NCI-H345 treated with DMSO at 0.1 percent for 48 hours (cell line): Measurements from ENCODE around the gene CD2.
"Not testable (repeated sequence)": the region's sequence is repeated elsewhere in the genome, so short reads cannot be mapped to it uniquely, and the experiment has no call there.

Experiments
- DNase-seq: peaks from one replicate; lab custom pipeline; 2025; ENCODE audit not compliant: unreplicated experiment; lab: John Stamatoyannopoulos, UW

Gene CD2

GRCh38 chr1:116756092-116756491, 1.9 kb downstream of the CD2 start:
- not testable (repeated sequence) for DNase-seq

GRCh38 chr1:116758456-116758815, 4.2 kb downstream of the CD2 start:
- DNase-seq = not testable (repeated sequence)

- DNase-seq = no peak
Observed at GRCh38 chr1:116759636-116760035, 5.4 kb downstream of the CD2 start.

- DNase-seq = no peak
Observed at GRCh38 chr1:116760487-116760886, 6.3 kb downstream of the CD2 start.

- DNase-seq = no peak
Observed at GRCh38 chr1:116760996-116761665, 6.9 kb downstream of the CD2 start.

- DNase-seq = no peak
Observed at GRCh38 chr1:116762281-116762680, 8.1 kb downstream of the CD2 start.

GRCh38 chr1:116762781-116763115, 8.5 kb downstream of the CD2 start:
- no peak for DNase-seq

- no peak for DNase-seq
Observed at GRCh38 chr1:116763116-116763786, 9.0 kb downstream of the CD2 start.

- no peak for DNase-seq
Observed at GRCh38 chr1:116763787-116764465, 9.7 kb downstream of the CD2 start.

- no peak for DNase-seq
Observed at GRCh38 chr1:116764466-116764898, 10.3 kb downstream of the CD2 start.

GRCh38 chr1:116764906-116765862, 11.0 kb downstream of the CD2 start:
- DNase-seq = no peak

GRCh38 chr1:116765962-116766361, 11.7 kb downstream of the CD2 start:
- DNase-seq = no peak

- DNase-seq = no peak
Observed at GRCh38 chr1:116766616-116767469, 12.6 kb downstream of the CD2 start.

GRCh38 chr1:116767782-116768382, 13.7 kb downstream of the CD2 start:
- no peak for DNase-seq

GRCh38 chr1:116768416-116769103, 14.3 kb downstream of the CD2 start:
- DNase-seq = no peak

- no peak for DNase-seq
Observed at GRCh38 chr1:116769104-116769452, 14.8 kb downstream of the CD2 start.

- no peak for DNase-seq
Observed at GRCh38 chr1:116769561-116769977, 15.3 kb downstream of the CD2 start.

GRCh38 chr1:116769994-116770393, 15.8 kb downstream of the CD2 start:
- DNase-seq = no peak

GRCh38 chr1:116770625-116771024, 16.4 kb downstream of the CD2 start:
- no peak for DNase-seq
